AG20443 (cell line): ENCODE results near the gene TNFSF10.
A peak's percentile ranks its signal among the peaks of the same experiment; 100 is the strongest.

Experiments
- DNase-seq: peaks from one replicate; pipeline ENCODE4 v3.0.0; 2012; ENCODE audit warnings: low spot score, mixed read lengths

TNFSF10 gene

DNA sequence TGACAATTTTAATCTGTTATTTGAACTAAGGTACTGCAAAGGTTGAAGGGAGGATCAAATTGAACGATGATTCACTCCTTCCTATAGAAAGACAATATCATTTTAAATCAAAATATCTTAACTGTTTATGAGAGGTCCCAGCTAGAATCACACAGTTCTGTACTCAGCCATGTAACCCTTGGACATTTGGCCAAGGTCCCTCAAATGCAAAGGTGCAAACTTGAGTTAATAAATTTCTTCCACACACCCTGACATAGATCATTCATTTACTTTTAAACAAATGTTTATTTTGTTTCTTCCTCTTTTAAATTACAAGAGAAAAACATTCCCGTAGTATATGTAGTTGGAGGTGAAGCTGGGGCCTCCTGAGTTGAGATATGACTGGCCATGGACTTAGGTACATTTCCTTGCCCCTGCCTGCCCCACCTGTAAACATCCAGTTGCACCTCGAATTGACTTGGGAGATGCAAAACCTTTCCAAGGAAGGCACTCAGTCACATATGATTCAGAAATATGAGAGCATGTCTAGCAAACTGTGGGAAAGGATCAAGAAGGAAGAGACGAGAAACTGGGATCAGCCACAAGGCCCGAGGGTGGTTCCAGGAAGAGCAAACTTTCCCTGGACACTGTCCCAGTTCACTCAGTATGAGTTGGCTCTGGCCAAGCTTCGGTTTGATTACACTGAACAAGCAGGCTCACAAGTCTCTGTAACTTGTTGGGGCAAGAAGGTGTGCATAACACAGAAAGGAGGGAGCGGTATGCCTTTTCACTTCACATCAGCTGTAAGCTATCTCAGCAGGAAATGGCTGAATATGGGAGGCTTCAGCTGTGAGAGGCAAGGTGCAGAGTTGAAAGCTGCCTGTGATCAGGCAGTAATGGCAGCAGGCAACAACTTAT lies 6.7 kb downstream of the TNFSF10 start:
- DNase-seq: peak; percentile 85

DNA sequence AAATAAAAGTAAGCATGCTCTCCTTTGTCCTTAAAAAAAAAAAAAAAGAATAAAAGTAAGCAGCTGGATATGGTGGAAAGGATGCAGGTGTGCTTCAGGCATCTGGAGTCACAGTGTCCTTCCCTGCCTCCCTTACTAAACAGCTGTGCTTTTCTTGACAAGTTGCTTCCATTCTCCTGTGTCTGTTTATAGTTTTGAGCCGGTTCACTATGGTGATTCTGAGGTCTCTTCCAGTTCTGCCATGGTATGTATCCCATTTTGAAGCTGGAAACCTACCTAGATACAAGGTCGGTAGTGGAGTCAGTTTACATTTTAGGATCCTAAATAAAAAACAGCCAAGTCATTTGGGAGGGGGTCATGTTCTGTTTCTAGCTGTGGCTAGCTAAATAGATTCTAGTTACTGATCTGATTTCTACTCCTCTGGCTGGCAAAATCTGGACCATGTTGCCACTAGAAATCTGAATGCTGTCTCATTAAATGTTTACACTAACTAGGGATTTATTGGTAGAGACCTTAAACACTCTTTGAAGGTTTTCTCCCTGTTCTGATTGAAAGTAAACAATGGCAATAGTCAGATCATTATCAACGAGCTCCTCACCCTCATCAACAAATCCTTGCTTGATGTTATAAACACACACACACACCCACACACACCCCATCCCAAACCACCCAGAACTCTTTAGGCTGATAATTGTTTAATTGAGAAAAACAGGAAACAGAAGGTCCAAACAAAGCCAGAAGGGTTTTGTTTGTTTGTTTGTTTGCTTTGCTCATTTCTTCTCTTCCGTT lies 7.9 kb downstream of the TNFSF10 start:
- DNase-seq: no peak

DNA sequence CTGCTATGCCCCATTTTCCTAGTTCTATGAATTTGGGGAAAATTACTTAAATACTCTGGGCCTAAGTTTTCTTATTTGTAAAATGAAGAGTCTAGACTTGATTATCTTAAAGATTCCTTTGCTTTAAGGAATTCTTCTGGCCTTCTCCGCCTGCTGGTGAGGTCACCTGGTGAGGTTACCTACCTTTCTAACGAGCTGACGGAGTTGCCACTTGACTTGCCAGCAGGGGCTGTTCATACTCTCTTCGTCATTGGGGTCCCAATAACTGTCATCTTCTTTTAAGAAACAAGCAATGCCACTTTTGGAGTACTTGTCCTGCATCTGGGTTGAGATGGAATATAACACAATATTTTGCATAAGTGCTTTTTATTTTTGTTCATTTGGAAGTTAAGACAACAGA lies 8.6 kb downstream of the TNFSF10 start:
- no peak for DNase-seq

DNA sequence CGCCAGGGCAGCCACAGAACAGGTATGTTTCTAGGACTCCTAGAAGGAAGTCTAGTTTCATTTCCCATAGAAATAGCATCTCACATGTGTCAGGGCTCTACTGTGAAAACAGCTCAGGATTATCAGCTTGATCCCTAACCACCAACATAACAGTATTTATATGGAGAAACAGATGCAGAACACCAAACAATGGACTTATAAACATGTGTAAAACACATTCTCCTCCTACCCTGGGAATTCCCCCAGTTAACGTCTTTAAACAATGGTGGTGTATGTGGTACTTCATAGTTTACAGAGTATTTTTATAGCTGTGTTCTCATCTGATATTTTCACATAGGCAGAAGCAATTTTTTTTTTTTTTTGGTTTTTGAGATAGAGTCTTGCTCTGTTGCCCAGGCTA lies 9.7 kb downstream of the TNFSF10 start:
- DNase-seq: no peak

DNA sequence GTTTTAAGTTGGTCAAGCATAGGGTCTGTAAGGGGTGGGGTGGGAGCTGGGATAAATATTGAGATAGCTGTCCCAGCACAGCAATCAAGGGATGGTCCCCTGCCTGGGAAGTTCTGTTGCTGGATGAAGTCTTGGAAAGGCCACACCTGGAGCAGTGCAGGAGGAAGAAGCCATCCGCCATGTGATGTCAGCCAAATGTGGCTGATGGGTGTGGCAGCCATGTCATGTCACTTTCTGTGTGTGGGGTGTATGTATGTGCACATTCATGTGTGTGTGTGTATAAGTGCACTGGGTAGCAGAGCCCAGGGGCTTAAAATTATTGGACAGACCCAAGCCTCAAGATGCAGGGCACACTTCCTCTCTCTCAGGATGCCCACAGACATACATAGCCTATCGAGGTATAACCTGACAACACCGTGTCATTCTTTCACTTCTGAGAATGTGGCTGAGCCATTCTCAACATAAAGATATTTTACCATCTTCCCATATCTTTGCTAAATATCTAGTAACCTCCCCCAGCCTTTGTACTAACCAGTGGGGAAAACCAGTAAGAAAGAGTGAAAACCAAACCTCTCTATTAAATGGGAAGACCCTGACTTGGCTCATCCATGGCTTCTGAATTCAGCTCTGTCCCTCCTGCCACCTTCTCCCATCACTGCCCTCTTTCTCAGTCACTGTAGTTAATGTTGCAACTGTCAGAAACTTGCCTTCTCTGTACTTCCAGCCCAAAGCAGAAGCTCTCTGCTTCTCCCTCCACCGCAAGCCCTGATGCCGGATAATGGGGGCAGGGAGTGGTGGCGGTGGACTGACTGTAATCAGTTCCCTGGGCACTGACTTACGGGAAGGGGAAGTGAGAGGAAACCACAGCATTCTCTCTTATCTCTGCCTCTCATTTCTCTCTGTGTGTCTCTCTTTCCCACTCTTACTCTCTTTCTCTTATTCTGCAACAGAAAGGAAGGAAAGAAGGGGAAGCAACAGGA lies 11.2 kb downstream of the TNFSF10 start:
- no peak for DNase-seq

DNA sequence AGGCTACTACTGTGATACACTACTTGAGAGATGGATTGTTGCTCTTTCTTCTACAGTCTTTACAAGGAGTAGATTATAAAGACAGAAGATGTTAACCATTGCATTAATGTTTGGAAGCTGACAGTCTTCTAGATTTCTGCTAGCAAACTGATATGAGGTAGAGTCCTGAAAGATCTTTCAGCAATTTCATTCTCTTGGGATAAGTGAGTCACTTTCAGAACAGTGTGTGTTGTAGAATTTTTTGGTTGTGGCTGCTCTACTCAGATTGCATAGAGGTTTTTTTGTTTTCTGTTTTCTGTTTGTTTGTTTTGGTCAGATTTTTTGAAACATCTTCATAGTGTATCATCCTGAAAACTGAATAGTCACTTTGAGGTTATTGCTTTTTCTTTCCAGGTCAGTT lies 17.1 kb downstream of the TNFSF10 start:
- no peak for DNase-seq

DNA sequence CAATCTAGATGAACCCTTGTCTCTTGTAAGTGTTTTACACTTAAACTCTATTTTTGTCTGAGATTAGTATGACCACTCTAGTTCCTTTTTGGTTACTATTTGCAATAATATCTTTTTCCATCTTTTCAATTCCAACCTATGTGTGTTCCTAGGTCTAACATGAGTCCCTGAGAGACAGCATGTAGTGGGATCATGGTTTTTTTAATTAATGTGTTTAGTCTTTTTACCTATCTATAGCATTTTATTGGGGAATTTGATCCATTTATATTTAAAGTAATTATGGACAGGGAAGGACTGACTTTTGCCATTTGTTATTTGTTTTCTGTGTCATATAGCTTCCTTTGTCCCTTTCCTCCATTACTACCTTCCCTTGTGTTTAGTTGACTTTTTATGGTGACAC lies 21.7 kb downstream of the TNFSF10 start:
- no peak for DNase-seq

DNA sequence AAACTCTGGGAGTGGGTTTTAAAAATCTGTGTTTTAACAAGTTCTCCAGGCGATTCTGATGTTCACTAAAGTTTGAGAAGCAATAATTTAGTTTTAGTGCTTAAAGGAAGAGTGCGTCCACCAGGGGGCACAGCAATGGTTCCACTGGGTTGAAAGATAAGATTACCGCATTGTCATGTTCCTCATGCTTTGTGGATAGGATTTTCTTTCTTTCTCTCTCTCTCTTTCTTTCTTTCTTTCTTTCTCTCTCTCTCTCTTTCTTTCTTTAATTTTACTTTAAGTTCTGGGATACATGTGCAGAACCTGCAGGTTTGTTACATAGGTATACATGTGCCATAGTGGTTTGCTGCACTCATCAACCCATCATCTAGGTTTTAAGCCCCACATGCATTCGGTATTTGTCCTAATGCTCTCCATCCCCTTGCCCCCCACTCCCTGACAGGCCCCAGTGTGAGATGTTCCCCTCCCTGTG lies 33.0 kb downstream of the TNFSF10 start:
- peak; percentile 72 for DNase-seq

DNA sequence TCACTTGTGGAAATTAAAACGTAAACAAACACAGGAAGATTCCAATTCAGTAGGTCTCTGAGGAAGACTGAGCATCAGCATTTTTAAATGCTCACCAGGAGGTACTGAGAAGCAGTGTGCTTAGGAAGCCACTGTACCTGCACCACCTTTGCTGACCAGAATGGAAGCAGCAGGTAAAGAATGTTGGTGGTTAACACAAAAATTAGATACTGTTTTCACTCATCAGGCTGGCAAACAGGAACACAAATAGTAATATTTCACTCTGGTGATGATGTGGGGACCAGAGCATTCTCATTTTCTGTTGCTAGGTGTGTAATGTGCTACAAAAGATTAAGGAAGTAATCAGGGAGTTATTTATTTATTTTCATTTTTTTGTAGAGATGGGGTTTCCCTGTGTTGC lies 45.1 kb downstream of the TNFSF10 start:
- no peak for DNase-seq

DNA sequence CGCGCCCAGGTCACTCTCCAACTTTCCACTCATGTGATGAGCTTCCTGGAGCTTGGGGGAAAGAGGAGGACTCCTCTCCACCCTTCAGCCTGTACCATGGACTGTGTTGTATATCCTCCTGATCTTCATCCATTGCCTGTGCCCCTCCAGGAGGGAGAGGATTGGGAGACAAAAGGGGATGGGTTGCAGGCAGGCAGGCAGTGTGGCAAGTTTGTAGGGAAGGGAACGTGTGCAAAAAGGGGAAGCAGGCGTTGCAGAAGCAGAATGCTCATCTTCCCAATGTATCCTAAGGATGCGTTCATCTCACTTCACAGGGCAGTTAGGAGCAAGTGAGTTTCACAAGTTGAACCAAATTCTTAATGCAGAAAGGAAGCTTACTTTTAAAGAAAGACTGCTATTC lies 46.9 kb downstream of the TNFSF10 start:
- no peak for DNase-seq

DNA sequence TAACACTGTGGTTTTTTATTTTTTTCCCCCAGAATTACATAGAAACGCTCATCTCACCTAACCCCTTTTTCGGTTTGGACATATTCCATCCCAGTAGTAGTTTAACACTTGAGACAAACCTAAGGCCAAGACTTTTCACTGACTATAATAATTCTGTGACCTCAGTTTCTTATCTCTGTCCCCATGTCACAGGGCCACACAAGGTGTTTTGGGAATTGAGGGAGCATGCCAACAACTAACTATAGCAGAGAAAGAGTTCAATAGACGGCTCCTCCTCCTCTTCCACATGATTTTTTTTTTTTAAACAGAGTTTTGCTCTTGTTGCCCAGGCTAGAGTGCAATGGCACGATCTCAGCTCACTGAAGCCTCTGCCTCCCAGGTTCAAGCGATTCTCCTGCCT lies 47.5 kb downstream of the TNFSF10 start:
- no peak for DNase-seq

DNA sequence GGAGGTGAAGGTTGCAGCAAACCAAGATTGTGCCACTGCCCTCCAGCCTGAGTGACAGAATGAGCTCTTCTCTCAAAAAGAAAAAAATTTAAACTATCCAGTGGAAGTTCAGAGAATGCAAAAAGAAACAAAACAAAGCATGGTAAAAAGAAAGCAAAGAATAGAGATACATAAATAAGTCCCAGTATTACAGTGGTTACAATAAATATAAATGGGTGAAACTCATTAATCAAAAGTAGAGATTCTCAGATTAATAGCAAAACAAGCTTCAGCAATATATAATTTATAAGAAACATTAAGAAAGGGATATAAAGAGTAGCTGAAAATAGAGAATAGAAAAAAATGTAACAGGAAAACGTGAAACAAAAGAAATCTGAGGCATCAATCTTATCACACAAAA lies 51.3 kb downstream of the TNFSF10 start:
- DNase-seq: no peak

DNA sequence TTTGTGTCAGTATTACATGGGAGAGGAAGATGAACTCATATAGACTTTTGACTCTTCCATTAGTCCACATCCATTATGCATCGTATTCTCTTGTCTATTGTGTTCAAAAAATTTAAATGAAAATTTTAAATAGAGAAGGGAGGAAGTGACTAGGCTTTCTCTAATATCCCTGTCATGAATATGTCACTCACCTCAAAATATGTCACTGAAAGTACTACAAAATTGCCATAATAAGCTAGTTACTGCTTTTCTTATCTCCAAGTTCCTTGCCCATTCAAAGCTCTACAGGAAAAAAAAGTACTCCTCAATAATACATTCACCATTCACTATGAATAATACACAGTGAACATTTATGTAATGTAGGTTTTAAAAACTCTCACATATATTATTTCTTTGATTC lies 52.6 kb downstream of the TNFSF10 start:
- no peak for DNase-seq

DNA sequence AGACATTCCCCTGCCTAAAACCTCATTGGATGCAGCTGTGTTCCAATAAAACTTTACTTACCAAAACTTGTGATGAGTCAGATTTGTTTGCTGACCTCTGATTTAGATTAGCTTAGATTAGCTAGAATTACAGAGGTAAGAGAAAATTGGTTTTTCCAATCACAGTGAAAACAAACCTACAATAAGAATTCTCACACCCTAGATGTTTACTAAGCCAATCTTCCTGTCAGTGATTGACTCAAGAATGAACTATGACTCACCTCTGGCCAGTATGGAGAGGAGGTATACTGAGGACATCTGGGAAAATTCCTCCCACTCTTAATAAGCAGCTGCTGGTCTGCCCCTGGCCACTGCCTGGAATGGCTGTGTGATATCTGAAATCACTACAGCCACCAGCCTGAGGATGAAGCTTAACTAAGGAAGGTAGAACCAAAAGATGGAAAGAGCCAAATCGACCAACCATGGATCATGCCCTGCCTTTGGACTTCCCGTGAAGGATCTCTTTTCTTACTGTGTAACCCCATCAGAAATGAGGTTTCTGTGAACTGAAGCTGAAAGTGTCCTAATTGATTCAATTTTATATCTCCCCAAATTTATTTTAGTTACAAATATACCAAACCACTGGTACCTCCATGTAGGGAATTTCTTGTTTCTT lies 55.9 kb downstream of the TNFSF10 start:
- DNase-seq: peak; percentile 31

DNA sequence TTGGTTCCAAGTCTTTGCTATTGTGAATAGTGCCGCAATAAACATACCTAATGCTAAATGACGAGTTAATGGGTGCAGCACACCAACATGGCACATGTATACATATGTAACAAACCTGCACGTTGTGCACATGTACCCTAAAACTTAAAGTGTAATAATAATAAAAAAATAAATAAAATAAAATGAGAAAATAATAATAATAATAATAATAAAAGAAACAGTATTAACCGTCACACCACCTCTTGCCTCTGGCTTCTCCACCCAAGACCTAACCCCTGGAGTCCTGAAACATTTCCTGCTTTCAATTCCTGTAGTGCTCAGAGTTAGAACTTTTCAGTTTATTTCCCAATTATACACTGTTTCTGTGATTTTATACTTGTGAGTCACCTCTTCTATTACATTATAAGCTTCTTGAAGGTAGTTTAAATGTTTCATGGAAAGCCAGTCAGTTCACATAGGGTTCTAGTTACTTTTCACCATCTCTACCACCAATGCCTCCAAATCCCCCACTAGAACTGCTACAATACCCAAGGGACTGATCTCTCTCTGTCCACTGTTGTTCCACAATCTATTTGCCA lies 56.6 kb downstream of the TNFSF10 start:
- no peak for DNase-seq

DNA sequence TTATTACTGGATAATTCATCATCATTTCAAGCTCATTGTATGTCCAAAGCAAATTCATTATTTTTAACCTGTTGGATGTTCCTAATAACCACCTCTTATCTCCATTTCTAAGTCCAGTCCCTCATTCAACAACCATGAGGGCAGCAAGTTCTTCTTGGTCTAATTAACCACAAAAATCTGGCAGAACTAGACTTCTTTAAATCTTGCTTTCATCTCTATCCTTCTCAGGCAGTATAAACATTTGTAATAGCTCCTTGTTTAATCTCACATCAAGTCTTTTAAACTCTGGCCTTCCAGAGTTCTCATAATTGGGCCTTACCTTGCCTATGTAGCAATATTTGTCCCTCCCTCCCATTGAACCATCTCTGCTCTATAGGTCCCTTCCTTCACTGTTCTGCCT lies 57.9 kb downstream of the TNFSF10 start:
- no peak for DNase-seq

DNA sequence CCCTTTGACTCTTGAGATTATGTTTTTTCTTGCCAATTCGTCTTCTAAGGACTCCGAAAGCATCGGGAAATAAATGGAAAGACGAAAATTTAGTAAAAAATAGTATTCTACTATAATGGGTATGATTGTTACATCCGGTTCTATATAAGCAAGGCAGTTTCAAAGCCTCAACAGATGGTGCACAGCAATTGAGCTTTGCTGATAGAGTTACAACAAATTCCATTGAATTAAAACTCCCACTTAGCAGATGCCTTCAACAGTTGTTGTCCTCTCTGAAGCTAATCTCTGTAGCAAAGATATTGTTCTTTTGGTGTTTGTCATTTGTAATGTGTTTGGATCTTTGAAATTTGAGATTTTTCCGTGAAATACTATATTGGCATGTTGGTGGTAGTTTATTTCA lies 58.9 kb downstream of the TNFSF10 start:
- DNase-seq: no peak

DNA sequence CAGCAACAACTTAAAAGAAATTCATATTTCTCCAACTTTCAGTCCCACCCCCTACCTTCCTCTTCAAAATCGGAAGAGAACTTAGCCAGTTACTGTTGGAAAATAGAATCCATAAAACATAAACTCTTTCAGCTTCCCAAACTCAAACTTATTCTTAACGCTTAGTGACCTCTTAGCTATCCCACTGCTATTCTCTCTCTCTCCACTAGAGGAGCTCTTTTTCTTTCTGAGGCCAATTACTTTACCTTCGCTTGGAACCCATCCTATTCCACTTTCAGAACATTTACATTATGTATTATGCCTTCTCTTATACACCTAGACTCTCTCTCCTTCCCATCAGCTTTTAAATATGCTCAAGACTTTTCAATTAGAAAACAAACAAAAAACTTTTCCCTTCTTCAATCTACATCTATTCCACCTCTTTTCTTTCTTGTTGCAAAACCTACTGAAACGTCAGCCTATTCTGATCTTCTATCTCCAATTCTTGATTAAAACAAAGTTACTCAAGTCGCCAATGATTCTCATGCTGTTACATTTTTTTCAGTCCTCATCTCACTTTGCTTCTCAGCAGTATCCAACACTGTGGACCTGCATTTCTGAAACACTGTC lies 61.6 kb downstream of the TNFSF10 start:
- DNase-seq: peak; percentile 50

DNA sequence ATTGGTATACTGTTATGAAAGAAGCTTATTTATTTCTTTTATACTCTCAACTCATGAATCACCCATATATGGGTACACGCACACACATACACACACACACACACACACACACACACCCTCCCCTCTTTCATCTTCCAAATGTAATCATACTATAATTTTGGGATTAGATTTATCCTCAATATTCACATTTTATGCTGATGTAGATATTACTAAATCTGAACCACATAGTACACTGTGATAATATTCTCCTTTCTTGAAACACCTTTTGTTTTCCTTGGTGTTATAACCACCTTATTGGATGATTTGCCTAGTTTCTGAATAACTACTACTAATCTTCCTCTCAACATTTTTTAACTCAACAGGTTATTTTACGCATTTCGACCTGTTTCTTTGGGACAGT lies 66.8 kb downstream of the TNFSF10 start:
- DNase-seq: no peak
